GM12878 (cell line): ENCODE data around the gene MAST4. TPM values are rescaled to one million over a fixed set of nuclear protein-coding genes. Genes with fewer than 3 reads are reported as not detected.

Experiments
- ATAC-seq: fragments of 200-7000 bp; cut with Tn5 transposase; 3 replicates; pipeline ENCODE4 v1.9.1; 2020; ENCODE audit warnings: mild to moderate bottlenecking, moderate library complexity
- BruUV-seq: library from RNA; stranded (reverse); fragments of 400-500 nt; replicated peaks from 2 replicates; lab custom pipeline; 2021; lab: Mats Ljungman, UMichigan
- CTCF ChIA-PET: fragments of 300-600 bp; sonication (Branson Sonifier 250); formaldehyde crosslinking; extraction: SDS; loops from one replicate; lab custom pipeline; 2021; ENCODE audit warnings: inconsistent platforms; lab: Yijun Ruan, JAX
- POLR2A ChIA-PET: fragments of 350-600 bp; formaldehyde crosslinking; extraction: SDS; loops from one replicate; lab custom pipeline; 2021; ENCODE audit warnings: inconsistent platforms; lab: Charles Lee
- RAD21 ChIA-PET: fragments of 300-600 bp; sonication (Branson Sonifier 250); formaldehyde crosslinking; loops from one replicate; lab custom pipeline; 2023; ENCODE audit warnings: antibody characterized with exemption; ENCODE audit not compliant: unreplicated experiment; lab: Charles Lee
- SMC1A ChIA-PET: fragments of 300-600 bp; sonication (Branson Sonifier 250); formaldehyde crosslinking; loops from one replicate; lab custom pipeline; 2023; ENCODE audit not compliant: unreplicated experiment, uncharacterized antibody; lab: Charles Lee
- DNase-seq: peaks from one replicate; pipeline ENCODE4 v3.0.0-alpha.2; 2011; ENCODE audit warnings: low read depth, low spot score
- FAIRE-seq: peaks from 3 replicates; lab custom pipeline; 2011; peaks lifted over from hg19 to GRCh38; lab: Jason Lieb, UNC
- H2AFZ ChIP-seq: 2 replicates; pipeline ENCODE4 v1.6.0; 2011; ENCODE audit warnings: low read depth, low read length, control low read depth; ENCODE audit not compliant: control insufficient read depth
- H3K27ac ChIP-seq: 2 replicates; pipeline ENCODE4 v1.5.1; 2011; ENCODE audit warnings: control low read depth; ENCODE audit not compliant: control insufficient read depth, insufficient read depth
- H3K27me3 ChIP-seq, 2 experiments: replicated peaks in 1 of 2; 2 replicates each; pipeline versions ENCODE4 v1.6.0 to v1.6.1; 2011; ENCODE audit warnings: low read length in 1 of 2; ENCODE audit not compliant: control insufficient read depth in 2 of 2, insufficient read depth in 2 of 2
- H3K36me3 ChIP-seq, 2 experiments: 2 replicates each; pipeline ENCODE4 v1.5.1; 2011; ENCODE audit warnings: low read length in 1 of 2; ENCODE audit not compliant: control insufficient read depth in 2 of 2, insufficient read depth in 2 of 2
- H3K4me1 ChIP-seq: 2 replicates; pipeline ENCODE4 v1.6.1; 2011; ENCODE audit warnings: mild to moderate bottlenecking, low read length, moderate library complexity, mixed read lengths; ENCODE audit not compliant: control insufficient read depth, insufficient read depth
- H3K4me2 ChIP-seq: 2 replicates; pipeline ENCODE4 v1.6.0; 2011; ENCODE audit warnings: control low read depth; ENCODE audit not compliant: control insufficient read depth, insufficient read depth
- H3K4me3 ChIP-seq: fragments of 200-600 bp; sonication (generic); 2 replicates; pipeline ENCODE4 v1.5.1; 2016
- H3K79me2 ChIP-seq: 2 replicates; pipeline ENCODE4 v1.6.0; 2011; ENCODE audit warnings: low read length; ENCODE audit not compliant: control insufficient read depth, insufficient read depth
- H3K9ac ChIP-seq: 2 replicates; pipeline ENCODE4 v1.8.0; 2011; ENCODE audit warnings: low read length, control low read depth, mixed read lengths; ENCODE audit not compliant: control insufficient read depth, insufficient read depth
- H3K9me3 ChIP-seq: replicated peaks from 3 replicates; pipeline ENCODE4 v1.5.1; 2011; ENCODE audit warnings: mild to moderate bottlenecking, low read length; ENCODE audit not compliant: control insufficient read depth, insufficient read depth
- H4K20me1 ChIP-seq: 2 replicates; pipeline ENCODE4 v1.6.0; 2011; ENCODE audit not compliant: control insufficient read depth, insufficient read depth
- CEBPZ ChIP-seq: fragments of 150-350 bp; IDR thresholded peaks from 2 replicates; pipeline ENCODE4 v1.6.1; 2016; ENCODE audit warnings: low read depth, low read length
- ESRRA ChIP-seq: IDR thresholded peaks from 2 replicates; pipeline ENCODE4 v1.6.1; 2012; ENCODE audit warnings: mild to moderate bottlenecking, low read length, improper control_type of control experiment
- NRF1 ChIP-seq: conservative IDR thresholded peaks from 2 replicates; pipeline ENCODE4 v1.6.1; 2011; ENCODE audit warnings: mild to moderate bottlenecking, low read depth, low read length, improper control_type of control experiment
- RBBP5 ChIP-seq: fragments of 200-600 bp; sonication (generic); conservative IDR thresholded peaks from 2 replicates; pipeline ENCODE4 v1.6.1; 2016
- SIX5 ChIP-seq: IDR thresholded peaks from 2 replicates; pipeline ENCODE4 v1.6.1; 2011; ENCODE audit warnings: mild to moderate bottlenecking, low read depth, low read length, moderate library complexity; ENCODE audit not compliant: severe bottlenecking
- WGBS: methylation state at CpG from one replicate; pipeline ENCODE4 v1.1.6; 2016; ENCODE audit warnings: low lambda C conversion rate; ENCODE audit not compliant: insufficient replicate concordance, insufficient coverage; ENCODE audit errors: missing lambda C conversion rate; 5-methylcytosine and 5-hydroxymethylcytosine counted together
- in situ Hi-C: fragments of 300-500 bp; cut with MboI; formaldehyde crosslinking; loops from 9 replicates; pipeline ENCODE4 v1.14.3; 2018; ENCODE audit warnings: mixed read lengths
- intact Hi-C: fragments of 100-400 bp; cut with micrococcal nuclease; formaldehyde crosslinking; loops from one replicate; pipeline ENCODE4 v1.14.2; 2022; ENCODE audit not compliant: unreplicated experiment
- polyA plus RNA-seq, 11 experiments: library from polyadenylated mRNA; depleted of rRNA in 4 of 11; unstranded in 6 of 11; stranded (reverse) in 5 of 11; fragments of >200 nt; fragmentation: Nextera tagmentation in 4 of 11; fragmentation: Illumina TruSeq in 1 of 11; extraction: Ambion mirVana in 4 of 11; extraction: Trizol in 1 of 11; gene quantifications; 1 replicate in 1 of 11; 2 replicates in 10 of 11; pipeline versions ENCODE4 v1.2.1 to v1.2.3, GENCODE V29; 2011 to 2016; ENCODE audit warnings: inconsistent platforms in 2 of 11, missing spikeins in 2 of 11, low read depth in 1 of 11
- total RNA-seq, 4 experiments: library from RNA; depleted of rRNA in 3 of 4; stranded (reverse); fragments of >200 nt in 3 of 4; fragmentation: Illumina TruSeq in 1 of 4; extraction: Trizol in 1 of 4; gene quantifications; 2 replicates each; pipeline versions ENCODE4 v1.2.1 to v1.2.3, GENCODE V29; 2013 to 2021

The MAST4 gene
- total and polyA plus RNA-seq, 10 of the 15 experiments (the other 5 are each of a cell fraction or from before 2014, with no cell fraction given): 0.02 to 1.6 (median 0.29) TPM; not detected in 1

- H3K27me3 ChIP-seq: peaks cover 0 to 1% of the 10 kb centered on the region in 2 experiments; a peak in 1 of 4 replicates
- DNase-seq: no peak
- RAD21 ChIA-PET: no interaction called here
- SMC1A ChIA-PET: interaction anchor here (0.8 to 1.4 kb wide), 2 partner anchors 17 to 111 kb away, joined by 3 to 4 read pairs; no protein-coding TSS in a partner anchor
- no peak overlapping the region for H3K9ac ChIP-seq
- H3K9me3 ChIP-seq: no peaks in the 10 kb centered on the region
- no peaks in the 10 kb centered on the region for H3K79me2 ChIP-seq
- POLR2A ChIA-PET: no interaction called here
- H3K4me2 ChIP-seq: no peak overlapping the region
- in situ Hi-C loops: loop anchor here (25.0 kb wide), 1 partner anchor 392 kb away; no protein-coding TSS in a partner anchor
- H3K36me3 ChIP-seq: no peaks in the 10 kb centered on the region
- no peaks in the 10 kb centered on the region for H3K4me1 ChIP-seq
- no peak overlapping the region for H2AFZ ChIP-seq
- TF ChIP-seq SIX5: no peak
- TF ChIP-seq CEBPZ: no peak
- no peak for TF ChIP-seq RBBP5
- TF ChIP-seq NRF1: no peak
- no peak for TF ChIP-seq ESRRA
- TF ChIP-seq, all 136 proteins: peak for 0
- Histone ChIP-seq H3K4me3 (no peak overlapping the region), H4K20me1 (no peaks in the 10 kb centered on the region), H3K27ac (no peak overlapping the region)
- no peak for FAIRE-seq
- BruUV-seq: no TSS peak
- no peak for ATAC-seq
- intact Hi-C loops: no loop called here
- 55% methylated on average over 5 of the region's 5 CpGs for WGBS
- CTCF ChIA-PET: interaction anchor here (2.0 kb wide), 1 partner anchor 514 kb away, joined by 8 read pairs; no protein-coding TSS in a partner anchor
Measured at GRCh38 chr5:66820630-66821207, 224.5 kb downstream of the MAST4 start.
